Posterior vena cava (tissue), 2 donors: ENCODE data around the gene HHIPL2. TPM values are rescaled to one million over a fixed set of nuclear protein-coding genes. Genes with fewer than 3 reads are reported as not detected.
"Not testable (repeated sequence)": the region's sequence is repeated elsewhere in the genome, so short reads cannot be mapped to it uniquely, and the experiment has no call there.

Experiments
- DNase-seq: peaks from one replicate; pipeline ENCODE4 v3.0.0-alpha.2; 2020; ENCODE audit warnings: low spot score
- intact Hi-C, 2 donors: fragments of 100-400 bp; cut with DNase I; formaldehyde crosslinking; loops; one replicate each; pipeline versions ENCODE4 v1.14.1 to v1.14.2; 2022 to 2023
- total RNA-seq, 2 donors: library from RNA; stranded (reverse); fragmentation: NEBNext Ultra II Directional; extraction: Animal tissue kit (Norgen Biotek cat#: 25700); gene quantifications; one replicate each; pipeline ENCODE4 v1.2.1, GENCODE V29; 2021
- donor health status: DM: yes; HTN: yes; CAD: no.
- donor health status: DM: yes; HTN: yes; CAD: no.

HHIPL2 gene
- total RNA-seq, 2 donors from 2014 or later = 0.38 to 0.42 TPM

DNA sequence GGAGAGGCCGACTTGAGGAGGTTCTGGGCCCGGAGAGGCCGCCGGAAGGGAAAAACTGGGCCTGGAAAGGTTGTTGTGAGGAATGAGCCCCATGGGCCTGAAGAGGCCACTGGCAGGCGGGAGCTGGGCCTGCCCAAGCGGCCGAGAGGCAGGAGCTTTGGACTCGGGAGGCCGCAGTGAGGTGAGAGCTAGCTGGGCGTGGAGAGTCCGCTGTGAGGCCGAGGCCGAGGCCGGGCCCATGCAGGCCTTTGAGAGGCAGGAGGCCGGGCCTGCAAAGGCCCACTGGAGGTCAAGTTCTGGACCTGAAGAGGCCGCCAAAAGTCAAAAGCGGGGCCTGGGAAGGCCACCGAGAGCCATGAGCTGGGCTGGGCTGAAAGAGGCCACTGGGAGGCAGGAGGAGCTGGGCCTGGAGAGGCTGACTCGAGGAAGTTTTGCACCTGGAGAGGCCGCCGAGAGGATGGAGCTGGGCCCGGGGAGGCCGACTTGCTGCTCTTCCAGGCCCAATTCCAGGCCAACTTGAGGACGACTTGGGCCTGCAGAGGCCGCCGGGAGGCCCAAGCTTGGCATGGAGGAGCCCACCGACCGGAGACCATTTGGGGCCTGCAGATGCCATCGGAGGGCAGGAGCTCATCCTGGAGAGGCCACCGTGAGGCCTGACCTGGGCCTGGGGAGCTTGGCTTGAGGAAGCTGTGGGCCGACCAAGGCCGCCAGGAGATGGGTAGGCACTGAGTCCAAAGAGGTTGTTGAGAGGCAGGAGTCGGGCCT lies 74.9 kb downstream of the HHIPL2 start:
- DNase-seq, intact Hi-C loops: not testable (repeated sequence)

Other genes with a start within 250 kb of the HHIPL2 start
- gene TAF1A, start 41.8 kb upstream of the HHIPL2 start, total RNA-seq = 1 to 10 TPM; 6.1 to 9.0 TPM
- gene MIA3, start 70.0 kb upstream of the HHIPL2 start, total RNA-seq = 10 to 100 TPM; 60.9 to 63.0 TPM
- 100 to 1,000 TPM; 106 to 136 TPM for gene AIDA, start 164.4 kb upstream of the HHIPL2 start, total RNA-seq
- 10 to 100 TPM; 33.3 to 34.7 TPM for gene BROX, start 164.5 kb upstream of the HHIPL2 start, total RNA-seq
- not detected for gene FAM177B, start 189.1 kb upstream of the HHIPL2 start, total RNA-seq